B cell (primary cell): ENCODE measurements around the gene FMOD. TPM values are rescaled to one million over a fixed set of nuclear protein-coding genes. Genes with fewer than 3 reads are reported as not detected.

ENCODE experiments used
- ATAC-seq: fragments of 200-7000 bp; cut with Tn5 transposase; one replicate; pipeline ENCODE4 v1.10.0; 2021; ENCODE audit warnings: low read depth, mild to moderate bottlenecking, moderate number of reproducible peaks, moderate library complexity
- CTCF ChIA-PET: fragments of 350-600 bp; sonication (Branson Sonifier 250); formaldehyde crosslinking; loops from one replicate; lab custom pipeline; 2021; ENCODE audit warnings: antibody characterized with exemption, inconsistent platforms; lab: Charles Lee
- POLR2A ChIA-PET: fragments of 350-600 bp; sonication (Branson Sonifier 250); formaldehyde crosslinking; loops from one replicate; lab custom pipeline; 2021; ENCODE audit warnings: antibody characterized with exemption; lab: Charles Lee
- DNase-seq: peaks from one replicate; pipeline ENCODE4 v3.0.0; 2013
- H2AFZ ChIP-seq: 2 replicates; pipeline ENCODE4 v1.6.1; 2012; ENCODE audit warnings: mild to moderate bottlenecking, low read depth, low read length; ENCODE audit not compliant: insufficient read depth, poor library complexity, severe bottlenecking
- H3K27ac ChIP-seq, 2 donors: 1 replicate in 1 of 2; 2 replicates in 1 of 2; pipeline ENCODE4 v1.5.1; 2012 to 2013; ENCODE audit warnings: low read length in 2 of 2, mild to moderate bottlenecking in 2 of 2, moderate library complexity in 1 of 2
- H3K27me3 ChIP-seq, 4 experiments: fragments of 200-600 bp in 1 of 4; sonication (generic) in 1 of 4; replicated peaks in 1 of 4; 1 replicate in 2 of 4; 2 replicates in 2 of 4; pipeline versions ENCODE4 v1.6.1 to v1.7.0; 2013 to 2016; ENCODE audit warnings: low read length in 3 of 4, mild to moderate bottlenecking in 2 of 4, mixed read lengths in 1 of 4, moderate library complexity in 1 of 4; ENCODE audit not compliant: insufficient read depth in 4 of 4, control insufficient read depth in 3 of 4; ENCODE audit errors: control extremely low read depth in 1 of 4
- H3K36me3 ChIP-seq, 2 experiments: replicated peaks in 1 of 2; 1 replicate in 1 of 2; 2 replicates in 1 of 2; pipeline versions ENCODE4 v1.6.1 to v1.7.1; 2013; ENCODE audit warnings: low read length in 1 of 2; ENCODE audit not compliant: insufficient read depth in 2 of 2, control insufficient read depth in 1 of 2; ENCODE audit errors: control extremely low read depth in 1 of 2, extremely low read depth in 1 of 2
- H3K4me1 ChIP-seq, 2 donors: fragments of 200-600 bp in 1 of 2; sonication (generic) in 1 of 2; 1 replicate in 1 of 2; 2 replicates in 1 of 2; pipeline versions ENCODE4 v1.5.1 to v1.6.1; 2013 to 2017; ENCODE audit warnings: low read length in 2 of 2; ENCODE audit not compliant: control insufficient read depth in 2 of 2, insufficient read depth in 2 of 2
- H3K4me2 ChIP-seq: replicated peaks from 2 replicates; pipeline ENCODE3; 2012; ENCODE audit warnings: mild to moderate bottlenecking, low read depth, low read length; ENCODE audit not compliant: poor library complexity, severe bottlenecking
- H3K4me3 ChIP-seq, 5 experiments: fragments of 200-600 bp in 1 of 5; sonication (generic) in 1 of 5; 1 replicate in 3 of 5; 2 replicates in 2 of 5; pipeline versions ENCODE4 v1.5.1 to v1.7.0; 2011 to 2016; ENCODE audit warnings: low read length in 4 of 5, mild to moderate bottlenecking in 4 of 5, low read depth in 2 of 5, control low read depth in 1 of 5, moderate library complexity in 1 of 5; ENCODE audit not compliant: insufficient read depth in 1 of 5; ENCODE audit errors: control extremely low read depth in 1 of 5, extremely low read depth in 1 of 5
- H3K79me2 ChIP-seq: fragments of 200-600 bp; sonication (generic); one replicate; pipeline ENCODE4 v1.6.0; 2016; ENCODE audit warnings: low read length; ENCODE audit not compliant: control insufficient read depth, insufficient read depth
- H3K9ac ChIP-seq: fragments of 200-600 bp; sonication (generic); 2 replicates; pipeline ENCODE4 v1.6.1; 2017; ENCODE audit warnings: mild to moderate bottlenecking, low read length, moderate library complexity
- H3K9me3 ChIP-seq, 3 donors: one replicate each; pipeline versions ENCODE4 v1.6.1 to v1.7.1; 2013; ENCODE audit warnings: low read length in 2 of 3; ENCODE audit not compliant: control insufficient read depth in 2 of 3, insufficient read depth in 1 of 3; ENCODE audit errors: control extremely low read depth in 1 of 3
- H4K20me1 ChIP-seq: 2 replicates; pipeline ENCODE4 v1.6.0; 2012; ENCODE audit warnings: mild to moderate bottlenecking, low read length; ENCODE audit not compliant: insufficient read depth, control insufficient read depth, poor library complexity, severe bottlenecking
- H3K27ac Mint-ChIP-seq: one replicate; pipeline ENCODE4 v1.8.0; 2021; ENCODE audit warnings: mixed read lengths
- H3K27me3 Mint-ChIP-seq: one replicate; pipeline ENCODE4 v1.8.0; 2021; ENCODE audit warnings: mixed read lengths
- H3K4me1 Mint-ChIP-seq: one replicate; pipeline ENCODE4 v1.8.0; 2021; ENCODE audit warnings: mixed read lengths
- H3K4me3 Mint-ChIP-seq: one replicate; pipeline ENCODE4 v1.8.0; 2021; ENCODE audit warnings: mixed read lengths
- H3K9me3 Mint-ChIP-seq: one replicate; pipeline ENCODE4 v1.8.0; 2022; ENCODE audit warnings: mixed read lengths; ENCODE audit not compliant: insufficient read depth
- EZH2 ChIP-seq: IDR thresholded peaks from 2 replicates; pipeline ENCODE4 v1.6.1; 2012; ENCODE audit warnings: borderline replicate concordance, low read depth, mild to moderate bottlenecking, moderate library complexity, low read length; ENCODE audit not compliant: insufficient read depth, poor library complexity, severe bottlenecking
- WGBS: methylation state at CpG from one replicate; pipeline ENCODE4 v1.1.5; 2013; ENCODE audit warnings: missing lambda C conversion rate; ENCODE audit not compliant: insufficient coverage; 5-methylcytosine and 5-hydroxymethylcytosine counted together
- intact Hi-C: fragments of 100-400 bp; cut with micrococcal nuclease; formaldehyde crosslinking; loops from one replicate; pipeline ENCODE4 v1.10.0; 2022
- polyA plus RNA-seq: library from polyadenylated mRNA; depleted of rRNA; stranded (reverse); fragments of >200 nt; gene quantifications from 2 replicates; pipeline ENCODE4 v1.2.3, GENCODE V29; 2012
- total RNA-seq, 2 donors: library from RNA; stranded (reverse); fragments of 120-200 nt in 1 of 2; gene quantifications; 1 replicate in 1 of 2; 2 replicates in 1 of 2; pipeline versions ENCODE4 v1.2.3 to v1.2.4, GENCODE V29; 2013 to 2022
- TF ChIP-seq, protein P1 (sequence below): fragments of 200-600 bp; IDR thresholded peaks from one replicate; pipeline ENCODE4 v1.8.0; 2022; ENCODE audit warnings: antibody characterized with exemption, mild to moderate bottlenecking

Gene FMOD
- total and polyA plus RNA-seq, 2 donors (not counting 1 experiment from before 2014, with no cell fraction given): not detected

DNA sequence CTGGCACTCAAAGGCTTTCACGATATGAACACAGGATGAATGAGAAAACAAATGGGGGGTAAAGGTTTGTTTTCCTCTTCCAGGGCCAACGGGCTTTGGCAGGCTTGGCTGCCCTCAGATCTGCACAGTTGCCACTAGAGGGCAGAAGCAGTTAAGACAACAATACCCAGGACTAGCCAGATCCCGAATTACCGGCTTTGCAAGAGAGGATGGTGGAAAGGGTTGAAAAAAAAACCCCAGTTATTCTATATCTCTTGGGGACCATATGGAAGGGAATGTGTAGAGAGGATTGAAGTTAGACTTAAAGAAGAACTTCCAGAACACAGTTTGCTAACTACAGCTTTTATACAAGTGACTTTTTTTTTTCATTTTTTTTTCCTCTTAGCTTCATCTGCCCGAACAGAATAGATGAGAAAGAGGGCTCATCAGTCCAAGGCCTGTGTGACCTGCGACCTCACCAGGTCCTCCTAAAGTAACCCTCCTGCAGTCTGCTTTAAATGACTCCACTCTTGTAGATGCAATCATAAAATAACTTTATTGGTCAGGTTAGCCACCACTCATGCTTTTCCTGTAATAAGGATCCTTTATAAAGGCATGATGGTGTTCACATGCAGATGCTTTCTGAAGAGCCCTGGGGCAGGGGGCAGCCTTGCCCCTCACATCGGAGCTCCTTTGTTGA lies 10.7 kb downstream of the FMOD start:
- WGBS: 60% methylated on average over 1 of the region's 7 CpGs
- Mint-ChIP-seq H3K4me1 (peaks cover 24% of the 10 kb centered on the region), H3K4me3 (no peak overlapping the region), H3K27ac (peak overlapping the region; percentile 50), H3K27me3 (peaks cover 28% of the 10 kb centered on the region), H3K9me3 (no peaks in the 10 kb centered on the region)
- peaks cover 0 to 13% (median 1%) of the 10 kb centered on the region in 4 experiments for H3K27me3 ChIP-seq
- H3K4me3 ChIP-seq: no peak overlapping the region
- H3K27ac ChIP-seq: no peak overlapping the region
- peak; percentile 82 for DNase-seq
- H3K36me3 ChIP-seq: no peaks in the 10 kb centered on the region
- H3K4me2 ChIP-seq: no peak overlapping the region
- H3K79me2 ChIP-seq: peaks cover 13% of the 10 kb centered on the region
- POLR2A ChIA-PET: interaction anchor here (0.6 to 8.3 kb wide), 6 partner anchors 15 to 301 kb away, joined by 3 to 122 read pairs (median 8); partner anchors contain the start of gene BTG2
- H3K9me3 ChIP-seq: no peaks in the 10 kb centered on the region
- TF ChIP-seq, protein P1, sequence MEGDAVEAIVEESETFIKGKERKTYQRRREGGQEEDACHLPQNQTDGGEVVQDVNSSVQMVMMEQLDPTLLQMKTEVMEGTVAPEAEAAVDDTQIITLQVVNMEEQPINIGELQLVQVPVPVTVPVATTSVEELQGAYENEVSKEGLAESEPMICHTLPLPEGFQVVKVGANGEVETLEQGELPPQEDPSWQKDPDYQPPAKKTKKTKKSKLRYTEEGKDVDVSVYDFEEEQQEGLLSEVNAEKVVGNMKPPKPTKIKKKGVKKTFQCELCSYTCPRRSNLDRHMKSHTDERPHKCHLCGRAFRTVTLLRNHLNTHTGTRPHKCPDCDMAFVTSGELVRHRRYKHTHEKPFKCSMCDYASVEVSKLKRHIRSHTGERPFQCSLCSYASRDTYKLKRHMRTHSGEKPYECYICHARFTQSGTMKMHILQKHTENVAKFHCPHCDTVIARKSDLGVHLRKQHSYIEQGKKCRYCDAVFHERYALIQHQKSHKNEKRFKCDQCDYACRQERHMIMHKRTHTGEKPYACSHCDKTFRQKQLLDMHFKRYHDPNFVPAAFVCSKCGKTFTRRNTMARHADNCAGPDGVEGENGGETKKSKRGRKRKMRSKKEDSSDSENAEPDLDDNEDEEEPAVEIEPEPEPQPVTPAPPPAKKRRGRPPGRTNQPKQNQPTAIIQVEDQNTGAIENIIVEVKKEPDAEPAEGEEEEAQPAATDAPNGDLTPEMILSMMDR: peak; percentile 95
- TF ChIP-seq EZH2: no peak
- H3K9ac ChIP-seq: no peak overlapping the region
- ATAC-seq: peak; percentile 77
- H4K20me1 ChIP-seq: no peaks in the 10 kb centered on the region
- no peak overlapping the region for H2AFZ ChIP-seq
- CTCF ChIA-PET: interaction anchor here (0.5 to 32.7 kb wide), 45 partner anchors 8 to 1444 kb away, joined by 3 to 1776 read pairs (median 5); partner anchors contain the start of genes ATP2B4, BTG2, FMOD and OPTC
- peaks cover 16 to 25% of the 10 kb centered on the region in 2 donors for H3K4me1 ChIP-seq
- intact Hi-C loops: loop anchor here (1.0 kb wide), 5 partner anchors 13 to 362 kb away; no protein-coding TSS in a partner anchor
